Lung (tissue), 12 donors: Measurements from ENCODE around the gene TRPC4AP. TPM values are rescaled to one million over a fixed set of nuclear protein-coding genes. Genes with fewer than 3 reads are reported as not detected.

ENCODE experiments used
- ATAC-seq: fragments of 200-7000 bp; cut with Tn5 transposase; one replicate; pipeline ENCODE4 v1.9.1; 2020; ENCODE audit warnings: moderate number of reproducible peaks; ENCODE audit not compliant: insufficient read depth, low FRiP score
- DNase-seq, 3 donors: peaks; one replicate each; pipeline ENCODE4 v3.0.0-alpha.2; 2013 to 2017
- H3K27ac ChIP-seq, 2 donors: one replicate each; pipeline ENCODE4 v1.5.1; 2013; ENCODE audit warnings: mild to moderate bottlenecking in 2 of 2, moderate library complexity in 2 of 2, control low read depth in 1 of 2, inconsistent platforms in 1 of 2, low read depth in 1 of 2, low read length in 1 of 2
- H3K27me3 ChIP-seq, 3 donors: one replicate each; pipeline ENCODE4 v1.5.1; 2013; ENCODE audit warnings: low read length in 2 of 3; ENCODE audit not compliant: control insufficient read depth in 3 of 3, insufficient read depth in 3 of 3
- H3K36me3 ChIP-seq, 4 donors: one replicate each; pipeline ENCODE4 v1.5.1; 2013; ENCODE audit warnings: low read length in 4 of 4, mild to moderate bottlenecking in 1 of 4, moderate library complexity in 1 of 4; ENCODE audit not compliant: control insufficient read depth in 4 of 4, insufficient read depth in 4 of 4
- H3K4me1 ChIP-seq, 5 donors: one replicate each; pipeline ENCODE4 v1.5.1; 2013; ENCODE audit warnings: low read length in 5 of 5, mild to moderate bottlenecking in 2 of 5, moderate library complexity in 1 of 5; ENCODE audit not compliant: control insufficient read depth in 5 of 5, insufficient read depth in 5 of 5
- H3K4me3 ChIP-seq: one replicate; pipeline ENCODE4 v1.5.1; 2013; ENCODE audit warnings: mild to moderate bottlenecking, control low read depth, moderate library complexity
- H3K9ac ChIP-seq, 2 donors: one replicate each; pipeline ENCODE4 v1.5.1; 2013; ENCODE audit warnings: low read length in 2 of 2, control low read depth in 1 of 2; ENCODE audit not compliant: insufficient read depth in 1 of 2
- H3K9me3 ChIP-seq, 4 donors: one replicate each; pipeline ENCODE4 v1.5.1; 2013; ENCODE audit warnings: low read length in 3 of 4, mild to moderate bottlenecking in 1 of 4, moderate library complexity in 1 of 4; ENCODE audit not compliant: control insufficient read depth in 4 of 4, insufficient read depth in 3 of 4
- CTCF ChIP-seq: IDR thresholded peaks from 2 replicates; pipeline ENCODE4 v1.5.1; 2012; ENCODE audit warnings: mild to moderate bottlenecking; ENCODE audit errors: control extremely low read depth, extremely low read depth
- WGBS, 2 donors: extraction: QIAGEN DNeasy Blood & Tissue Kit; methylation state at CpG; one replicate each; pipeline ENCODE4 v1.1.7; 2013; 5-methylcytosine and 5-hydroxymethylcytosine counted together
- polyA plus RNA-seq, 2 donors: library from polyadenylated mRNA; stranded (reverse); fragments of 200-250 nt; gene quantifications; one replicate each; pipeline ENCODE4 v1.2.1, GENCODE V29; 2013
- total RNA-seq, 2 donors: library from RNA; depleted of rRNA in 1 of 2; stranded (reverse); fragments of >200 nt in 1 of 2; gene quantifications; one replicate each; pipeline ENCODE4 v1.2.1, GENCODE V29; 2014 to 2021
- donor health status: control.
- donor health status: control.
- donor health status: Bipolar disorder and iron deficiency.
- donor health status: healthy.
- donor health status: DM: yes; HTN: yes; CAD: no.

TRPC4AP gene
- total and polyA plus RNA-seq, 4 donors = 37.6 to 62.5 (median 50.2) TPM

- no peaks in the 10 kb centered on the region for H3K36me3 ChIP-seq
- no peaks in the 10 kb centered on the region for H3K9me3 ChIP-seq
- TF ChIP-seq CTCF = no peak
- DNase-seq (no peak), ATAC-seq (no peak)
- no peak overlapping the region for H3K4me3 ChIP-seq
- WGBS, 2 donors = 81 to 84% methylated on average over 41 to 42 of the region's 42 CpGs
- peak overlapping the region in 1 of 2 donors; percentile 92 for H3K27ac ChIP-seq
- H3K27me3 ChIP-seq = peaks cover 0 to 14% (median 5%) of the 10 kb centered on the region in 3 donors
- H3K4me1 ChIP-seq = no peaks in the 10 kb centered on the region
- H3K9ac ChIP-seq = no peak overlapping the region
These were observed 113.0 kb downstream of the TRPC4AP start for GRCh38 chr20:34979366-34980153.

DNA sequence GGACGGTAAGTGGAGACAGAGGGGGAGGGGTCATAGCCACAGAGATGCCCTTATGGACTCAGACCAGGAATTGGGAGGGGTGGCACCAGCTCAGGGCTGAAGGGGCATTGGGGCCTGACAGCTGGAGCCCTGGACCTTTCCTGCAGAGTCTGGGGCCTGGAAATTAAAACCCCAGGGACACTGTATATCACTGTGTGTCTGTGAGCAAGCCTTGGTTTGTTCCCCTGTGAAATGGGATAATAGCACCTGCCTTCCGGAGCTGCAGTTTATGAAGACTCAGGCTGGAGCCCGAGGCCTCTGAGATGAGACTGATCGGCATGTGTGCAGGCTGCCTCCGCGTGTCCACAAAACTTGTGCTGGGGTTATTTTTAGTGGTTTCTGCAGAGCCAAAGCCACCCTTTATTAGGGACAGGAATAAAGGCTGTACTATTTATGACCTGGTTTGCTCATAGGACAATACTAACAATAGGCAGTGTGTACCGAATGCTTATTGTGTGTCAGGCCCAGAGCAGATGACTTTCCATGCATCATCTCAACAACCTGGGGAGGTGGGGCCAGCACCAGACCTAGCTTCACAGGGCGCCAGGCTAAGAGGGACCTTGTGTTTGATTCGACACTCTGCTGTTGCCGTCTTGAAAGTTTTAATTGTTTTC lies 114.4 kb downstream of the TRPC4AP start:
- H3K9me3 ChIP-seq = no peaks in the 10 kb centered on the region
- ATAC-seq (no peak), DNase-seq (no peak)
- peaks cover 0 to 6% (median 0%) of the 10 kb centered on the region in 3 donors for H3K27me3 ChIP-seq
- no peak overlapping the region for H3K9ac ChIP-seq
- no peaks in the 10 kb centered on the region for H3K4me1 ChIP-seq
- TF ChIP-seq CTCF = no peak
- no peak overlapping the region for H3K4me3 ChIP-seq
- WGBS, 2 donors = 84 to 85% methylated on average over 10 of the region's 10 CpGs
- peak overlapping the region in 1 of 2 donors; percentile 92 for H3K27ac ChIP-seq
- no peaks in the 10 kb centered on the region for H3K36me3 ChIP-seq

GRCh38 chr20:34977365-34978091 lies 115.1 kb downstream of the TRPC4AP start:
- 62 to 65% methylated on average over 17 of the region's 17 CpGs for WGBS, 2 donors
- peak overlapping the region in 1 of 2 donors; percentile 91 for H3K27ac ChIP-seq
- peaks cover 0 to 2% (median 0%) of the 10 kb centered on the region in 3 donors for H3K27me3 ChIP-seq
- no peaks in the 10 kb centered on the region for H3K9me3 ChIP-seq
- no peak overlapping the region for H3K4me3 ChIP-seq
- TF ChIP-seq CTCF = no peak
- no peaks in the 10 kb centered on the region for H3K4me1 ChIP-seq
- no peak overlapping the region for H3K9ac ChIP-seq
- no peak for DNase-seq
- H3K36me3 ChIP-seq = no peaks in the 10 kb centered on the region
- no peak for ATAC-seq
